HepG2 (cell line): ENCODE measurements around the gene PCLO.

Experiments
- CAMTA2 ChIP-seq: sonication (generic); formaldehyde crosslinking; IDR thresholded peaks from 2 replicates; pipeline ENCODE4 v1.4.0; 2020; ENCODE audit warnings: mild to moderate bottlenecking, missing genetic modification reagents, borderline replicate concordance
- EZH2 ChIP-seq: conservative IDR thresholded peaks from 2 replicates; pipeline ENCODE4 v1.6.1; 2012; ENCODE audit warnings: mild to moderate bottlenecking, low read depth, low read length, moderate library complexity
- NFATC3 ChIP-seq: sonication (generic); formaldehyde crosslinking; IDR thresholded peaks from 2 replicates; pipeline ENCODE4 v1.5.1; 2020; ENCODE audit warnings: mild to moderate bottlenecking, missing genetic modification reagents
- ZFP1 ChIP-seq: IDR thresholded peaks from 2 replicates; pipeline ENCODE4 v1.6.1; 2016
- ZFX ChIP-seq: sonication (generic); formaldehyde crosslinking; IDR thresholded peaks from 2 replicates; pipeline ENCODE4 v1.4.0; 2020; ENCODE audit warnings: mild to moderate bottlenecking, low read depth, missing genetic modification reagents, moderate library complexity
- TF ChIP-seq, protein P1 (sequence below): sonication (generic); formaldehyde crosslinking; IDR thresholded peaks from 2 replicates; pipeline ENCODE4 v1.4.0; 2020; ENCODE audit warnings: missing genetic modification reagents
- TF ChIP-seq, protein P2 (sequence below): sonication (generic); formaldehyde crosslinking; IDR thresholded peaks from 2 replicates; pipeline ENCODE4 v1.5.0; 2020; ENCODE audit warnings: mild to moderate bottlenecking, missing genetic modification reagents, moderate library complexity

DNA sequence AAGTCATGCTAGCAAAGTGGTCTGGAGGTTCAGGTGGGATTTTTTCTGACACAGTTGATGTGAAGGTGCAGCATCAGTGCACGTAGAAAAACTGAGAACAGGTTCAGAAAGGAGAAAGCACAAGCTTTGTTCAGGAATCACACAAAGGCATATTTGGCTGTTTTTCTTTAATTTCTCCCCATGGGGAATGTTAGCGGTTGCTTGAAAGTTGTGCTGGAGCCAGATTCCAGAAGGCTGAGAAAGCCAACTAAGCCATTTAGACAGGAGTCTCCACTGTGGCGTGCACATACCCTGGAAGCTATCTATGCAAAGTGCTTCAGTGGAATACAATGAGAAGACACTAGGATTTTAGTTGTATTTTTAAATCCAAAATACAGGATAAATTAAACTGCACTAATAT lies 201.4 kb downstream of the PCLO start:
- TF ChIP-seq, protein P1, sequence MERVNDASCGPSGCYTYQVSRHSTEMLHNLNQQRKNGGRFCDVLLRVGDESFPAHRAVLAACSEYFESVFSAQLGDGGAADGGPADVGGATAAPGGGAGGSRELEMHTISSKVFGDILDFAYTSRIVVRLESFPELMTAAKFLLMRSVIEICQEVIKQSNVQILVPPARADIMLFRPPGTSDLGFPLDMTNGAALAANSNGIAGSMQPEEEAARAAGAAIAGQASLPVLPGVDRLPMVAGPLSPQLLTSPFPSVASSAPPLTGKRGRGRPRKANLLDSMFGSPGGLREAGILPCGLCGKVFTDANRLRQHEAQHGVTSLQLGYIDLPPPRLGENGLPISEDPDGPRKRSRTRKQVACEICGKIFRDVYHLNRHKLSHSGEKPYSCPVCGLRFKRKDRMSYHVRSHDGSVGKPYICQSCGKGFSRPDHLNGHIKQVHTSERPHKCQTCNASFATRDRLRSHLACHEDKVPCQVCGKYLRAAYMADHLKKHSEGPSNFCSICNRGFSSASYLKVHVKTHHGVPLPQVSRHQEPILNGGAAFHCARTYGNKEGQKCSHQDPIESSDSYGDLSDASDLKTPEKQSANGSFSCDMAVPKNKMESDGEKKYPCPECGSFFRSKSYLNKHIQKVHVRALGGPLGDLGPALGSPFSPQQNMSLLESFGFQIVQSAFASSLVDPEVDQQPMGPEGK (CRISPR knock-in tag), result no peak
- TF ChIP-seq, protein P2, sequence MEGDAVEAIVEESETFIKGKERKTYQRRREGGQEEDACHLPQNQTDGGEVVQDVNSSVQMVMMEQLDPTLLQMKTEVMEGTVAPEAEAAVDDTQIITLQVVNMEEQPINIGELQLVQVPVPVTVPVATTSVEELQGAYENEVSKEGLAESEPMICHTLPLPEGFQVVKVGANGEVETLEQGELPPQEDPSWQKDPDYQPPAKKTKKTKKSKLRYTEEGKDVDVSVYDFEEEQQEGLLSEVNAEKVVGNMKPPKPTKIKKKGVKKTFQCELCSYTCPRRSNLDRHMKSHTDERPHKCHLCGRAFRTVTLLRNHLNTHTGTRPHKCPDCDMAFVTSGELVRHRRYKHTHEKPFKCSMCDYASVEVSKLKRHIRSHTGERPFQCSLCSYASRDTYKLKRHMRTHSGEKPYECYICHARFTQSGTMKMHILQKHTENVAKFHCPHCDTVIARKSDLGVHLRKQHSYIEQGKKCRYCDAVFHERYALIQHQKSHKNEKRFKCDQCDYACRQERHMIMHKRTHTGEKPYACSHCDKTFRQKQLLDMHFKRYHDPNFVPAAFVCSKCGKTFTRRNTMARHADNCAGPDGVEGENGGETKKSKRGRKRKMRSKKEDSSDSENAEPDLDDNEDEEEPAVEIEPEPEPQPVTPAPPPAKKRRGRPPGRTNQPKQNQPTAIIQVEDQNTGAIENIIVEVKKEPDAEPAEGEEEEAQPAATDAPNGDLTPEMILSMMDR, result no peak
- TF ChIP-seq NFATC3 (CRISPR knock-in tag) (no peak), CAMTA2 (CRISPR knock-in tag) (no peak), ZFX (CRISPR knock-in tag) (no peak), EZH2 (no peak), ZFP1 (no peak)
